Hair follicular keratinocyte (primary cell): ENCODE data around the gene NAA40. TPM values are rescaled to one million over a fixed set of nuclear protein-coding genes. Genes with fewer than 3 reads are reported as not detected.

Experiments
- total RNA-seq: library from RNA; depleted of rRNA; stranded (reverse); fragments of >200 nt; gene quantifications from 2 replicates; pipeline ENCODE4 v1.2.3, GENCODE V29; 2015

Gene NAA40
- total RNA-seq: 6.9 and 7.3 TPM in 2 replicates

GRCh38 chr11:63938479-63939396 lies at the start of gene NAA40:
Gene NAA40, plus strand, starts transcription at chr11:63939002. Its CDS starts 95 bp downstream, at chr11:63939097.

GRCh38 chr11:63916837-63917691 lies 21.7 kb upstream of the NAA40 start, which contains the start of gene RCOR2:
Gene RCOR2, minus strand, starts transcription at chr11:63917164. Its CDS starts 708 bp downstream, at chr11:63916456.

GRCh38 chr11:63974259-63975143 lies 35.7 kb downstream of the NAA40 start, which contains the start of gene COX8A:
Gene COX8A, plus strand, starts transcription at chr11:63974620. Its CDS starts 61 bp downstream, at chr11:63974681.

GRCh38 chr11:63986156-63986931 lies 47.5 kb downstream of the NAA40 start, which contains the start of gene OTUB1:
Gene OTUB1, plus strand, starts transcription at chr11:63986438. Its CDS starts 19 bp downstream, at chr11:63986457.

Other genes starting within 250 kb of the NAA40 start
- 4.1 and 4.9 TPM in 2 replicates for gene ZFTA, start 170.2 kb upstream of the NAA40 start, total RNA-seq
- 18.1 and 19.2 TPM in 2 replicates for gene SPINDOC, start 125.5 kb upstream of the NAA40 start, total RNA-seq
- gene MARK2, start 99.9 kb upstream of the NAA40 start, total RNA-seq: 31.7 and 33.3 TPM in 2 replicates
- gene RCOR2, start 21.8 kb upstream of the NAA40 start, total RNA-seq: 0.23 and 0.34 TPM in 2 replicates
- 536 and 589 TPM in 2 replicates for gene COX8A, start 35.6 kb downstream of the NAA40 start, total RNA-seq
- gene OTUB1, start 47.4 kb downstream of the NAA40 start, total RNA-seq: 121 and 139 TPM in 2 replicates
- under 0.01 and 0.04 TPM in 2 replicates for gene FLRT1, start 96.9 kb downstream of the NAA40 start, total RNA-seq
- 9.5 and 33.2 TPM in 2 replicates for gene MACROD1, start 227.1 kb downstream of the NAA40 start, total RNA-seq
- gene STIP1, start 247.2 kb downstream of the NAA40 start, total RNA-seq: 109 and 224 TPM in 2 replicates